HL-60 (cell line): ENCODE data around the gene PTH2.

ENCODE experiments used
- DNase-seq, 2 experiments: peaks; one replicate each; pipeline ENCODE4 v3.0.0-alpha.2; 2010 to 2020; ENCODE audit warnings: low read depth in 1 of 2, low spot score in 1 of 2
- H3K27ac ChIP-seq: fragments of 250-450 bp; sonication (Bioruptor Pico); replicated peaks from 2 replicates; pipeline ENCODE4 v1.5.1; 2020; ENCODE audit warnings: mild to moderate bottlenecking, moderate library complexity
- H3K27me3 ChIP-seq: fragments of 250-450 bp; sonication (Bioruptor Pico); 2 replicates; pipeline ENCODE4 v1.5.1; 2021; ENCODE audit warnings: mild to moderate bottlenecking, moderate library complexity; ENCODE audit not compliant: insufficient read depth, poor library complexity, severe bottlenecking
- H3K4me3 ChIP-seq: replicated peaks from 2 replicates; pipeline ENCODE4 v1.5.1; 2011; ENCODE audit warnings: mild to moderate bottlenecking, control low read depth, low read length; ENCODE audit not compliant: insufficient read depth
- CTCF ChIP-seq: IDR thresholded peaks from one replicate; pipeline ENCODE4 v1.5.1; 2011; ENCODE audit warnings: low read length, control low read depth, inconsistent platforms; ENCODE audit not compliant: insufficient read depth
- GABPA ChIP-seq: IDR thresholded peaks from 2 replicates; pipeline ENCODE4 v1.6.1; 2012; ENCODE audit warnings: low read depth
- POLR2AphosphoS5 ChIP-seq: IDR thresholded peaks from 2 replicates; pipeline ENCODE4 v1.6.1; 2012; ENCODE audit warnings: low read depth
- SPI1 ChIP-seq: IDR thresholded peaks from 2 replicates; pipeline ENCODE4 v1.6.1; 2012; ENCODE audit warnings: low read depth, mild to moderate bottlenecking, borderline replicate concordance
- TF ChIP-seq, protein P1 (sequence below): IDR thresholded peaks from 2 replicates; pipeline ENCODE4 v1.6.1; 2012; ENCODE audit warnings: low read depth; ENCODE audit not compliant: insufficient replicate concordance

PTH2 gene

DNA sequence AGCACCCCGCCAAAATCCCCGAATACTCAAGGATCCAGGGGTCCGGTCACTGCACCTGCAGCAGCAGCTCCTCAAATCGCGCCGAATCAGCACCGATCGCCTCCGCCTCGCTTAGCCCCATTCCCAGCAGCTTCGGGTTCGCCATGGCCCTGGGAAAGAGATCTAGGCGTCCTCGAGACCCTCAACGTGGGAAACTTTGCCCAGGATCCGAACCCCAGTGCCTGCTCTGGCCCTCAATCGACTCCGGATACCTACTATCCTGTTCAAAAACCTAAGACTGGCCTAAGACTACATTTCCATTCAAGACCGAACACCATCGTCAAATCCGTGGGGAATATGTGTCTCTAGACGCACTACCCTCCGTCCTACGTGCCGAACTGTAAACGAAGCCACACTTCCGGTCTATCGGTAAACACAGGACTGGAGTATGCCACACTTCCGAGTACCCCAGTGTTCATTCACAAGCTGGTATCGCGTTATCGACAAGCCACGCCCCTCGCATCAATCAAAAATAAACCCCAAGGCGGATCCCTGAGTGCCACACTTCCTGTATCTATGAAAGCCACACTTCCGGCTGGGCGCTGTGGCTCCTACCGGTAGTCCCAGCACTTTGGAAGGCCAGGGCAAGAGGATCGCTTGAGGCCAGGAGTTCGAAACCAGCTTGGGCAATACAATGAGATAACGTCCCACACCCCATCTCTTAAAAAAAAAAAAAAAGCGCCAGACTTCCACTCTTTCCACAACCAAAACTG lies 28.4 kb upstream of the PTH2 start, which contains the start of gene PIH1D1:
TSS of gene PIH1D1 (minus strand) at position 385 of the 752 bp plus-strand sequence. CDS start at position 145, 240 bp downstream.
- H3K4me3 ChIP-seq: peak within 1 kb of the TSS; percentile 78
- H3K27me3 ChIP-seq: no peaks in the 10 kb centered on the region
- peak; percentile 100 for DNase-seq
- peak within 1 kb of the TSS; percentile 97 for H3K27ac ChIP-seq
- TF ChIP-seq, protein P1, sequence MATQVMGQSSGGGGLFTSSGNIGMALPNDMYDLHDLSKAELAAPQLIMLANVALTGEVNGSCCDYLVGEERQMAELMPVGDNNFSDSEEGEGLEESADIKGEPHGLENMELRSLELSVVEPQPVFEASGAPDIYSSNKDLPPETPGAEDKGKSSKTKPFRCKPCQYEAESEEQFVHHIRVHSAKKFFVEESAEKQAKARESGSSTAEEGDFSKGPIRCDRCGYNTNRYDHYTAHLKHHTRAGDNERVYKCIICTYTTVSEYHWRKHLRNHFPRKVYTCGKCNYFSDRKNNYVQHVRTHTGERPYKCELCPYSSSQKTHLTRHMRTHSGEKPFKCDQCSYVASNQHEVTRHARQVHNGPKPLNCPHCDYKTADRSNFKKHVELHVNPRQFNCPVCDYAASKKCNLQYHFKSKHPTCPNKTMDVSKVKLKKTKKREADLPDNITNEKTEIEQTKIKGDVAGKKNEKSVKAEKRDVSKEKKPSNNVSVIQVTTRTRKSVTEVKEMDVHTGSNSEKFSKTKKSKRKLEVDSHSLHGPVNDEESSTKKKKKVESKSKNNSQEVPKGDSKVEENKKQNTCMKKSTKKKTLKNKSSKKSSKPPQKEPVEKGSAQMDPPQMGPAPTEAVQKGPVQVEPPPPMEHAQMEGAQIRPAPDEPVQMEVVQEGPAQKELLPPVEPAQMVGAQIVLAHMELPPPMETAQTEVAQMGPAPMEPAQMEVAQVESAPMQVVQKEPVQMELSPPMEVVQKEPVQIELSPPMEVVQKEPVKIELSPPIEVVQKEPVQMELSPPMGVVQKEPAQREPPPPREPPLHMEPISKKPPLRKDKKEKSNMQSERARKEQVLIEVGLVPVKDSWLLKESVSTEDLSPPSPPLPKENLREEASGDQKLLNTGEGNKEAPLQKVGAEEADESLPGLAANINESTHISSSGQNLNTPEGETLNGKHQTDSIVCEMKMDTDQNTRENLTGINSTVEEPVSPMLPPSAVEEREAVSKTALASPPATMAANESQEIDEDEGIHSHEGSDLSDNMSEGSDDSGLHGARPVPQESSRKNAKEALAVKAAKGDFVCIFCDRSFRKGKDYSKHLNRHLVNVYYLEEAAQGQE: no peak
- peak; percentile 91 for TF ChIP-seq GABPA
- peak; percentile 78; the same call in 1 of the 2 replicates for TF ChIP-seq SPI1
- peak; percentile 98 for TF ChIP-seq POLR2AphosphoS5

GRCh38 chr19:49450405-49450804 lies 27.2 kb upstream of the PTH2 start:
- DNase-seq: no peak
- Histone ChIP-seq H3K4me3 (peak overlapping the region; percentile 78), H3K27ac (peak overlapping the region; percentile 86), H3K27me3 (no peaks in the 10 kb centered on the region)
- no peak for TF ChIP-seq GABPA
- TF ChIP-seq CTCF: no peak
- TF ChIP-seq, protein P1: no peak
- TF ChIP-seq POLR2AphosphoS5: no peak
- TF ChIP-seq SPI1: no peak

DNA sequence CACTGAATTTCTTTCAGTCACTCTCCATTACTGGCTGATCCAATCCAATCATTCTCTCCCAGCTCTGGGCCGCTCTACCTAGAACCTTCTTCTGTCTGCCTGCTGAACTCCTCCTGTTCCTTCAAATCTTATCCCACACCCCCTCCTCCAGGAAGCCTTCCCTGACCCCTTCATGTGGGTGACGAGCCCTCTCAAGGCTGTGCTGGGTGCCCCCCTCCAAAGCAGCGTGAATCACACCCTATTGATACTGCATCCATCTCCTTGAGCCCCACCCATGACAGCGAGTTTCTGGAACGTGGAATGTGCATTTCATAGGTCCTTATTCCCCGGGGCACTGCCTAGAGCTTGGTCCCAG lies 25.2 kb upstream of the PTH2 start:
- no peak for DNase-seq
- Histone ChIP-seq H3K4me3 (no peak overlapping the region), H3K27ac (no peak overlapping the region), H3K27me3 (no peaks in the 10 kb centered on the region)
- no peak for TF ChIP-seq SPI1
- TF ChIP-seq CTCF: no peak
- TF ChIP-seq, protein P1: no peak
- no peak for TF ChIP-seq GABPA
- TF ChIP-seq POLR2AphosphoS5: no peak
